ENCODE results near the gene PSEN1.
A peak's percentile ranks its signal among the peaks of the same experiment; 100 is the strongest.

Gene PSEN1

DNA sequence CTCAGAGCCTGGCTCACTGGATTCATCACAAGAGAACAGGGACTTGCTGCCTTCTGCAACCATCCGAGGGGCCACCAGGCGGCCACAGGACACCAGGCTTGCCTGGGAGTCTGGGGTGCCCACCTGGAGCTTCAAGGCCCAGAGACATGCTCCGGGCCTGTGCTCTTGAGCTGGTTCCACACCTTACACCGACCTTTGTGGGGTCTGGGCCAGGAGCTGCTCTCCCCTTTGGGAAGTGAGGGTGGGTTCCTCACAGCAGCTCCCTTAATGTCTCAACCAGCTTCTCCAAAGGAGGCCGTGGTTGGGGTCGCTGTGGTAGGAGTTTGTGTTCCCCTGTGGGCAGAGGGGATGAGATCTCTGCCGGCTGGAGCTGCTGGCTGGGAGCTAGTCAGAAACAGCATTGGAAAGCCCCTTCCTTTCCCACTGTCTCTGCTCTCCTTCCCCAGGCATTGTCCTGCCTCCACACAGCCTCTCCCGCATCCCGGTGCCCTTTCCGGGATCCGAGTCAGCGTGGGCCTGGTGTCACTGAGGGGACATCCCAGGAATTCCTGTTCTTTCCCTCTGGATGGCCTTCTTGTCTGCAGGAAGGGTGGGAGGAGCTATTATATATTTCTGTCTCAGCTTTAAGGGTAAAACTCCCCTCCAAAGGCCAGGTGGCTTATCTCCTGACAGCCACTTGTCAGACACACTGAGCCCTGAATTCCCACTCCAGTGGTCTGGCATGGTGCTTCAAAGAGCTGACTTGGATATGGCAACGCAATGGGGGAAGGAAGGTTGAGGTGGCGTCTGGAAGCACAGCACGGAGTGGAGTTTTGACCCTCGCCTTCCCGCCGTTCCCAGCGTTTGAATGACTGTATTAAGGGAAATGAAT lies 95.9 kb downstream of the PSEN1 start:
- TF ChIP-seq JUND (IDR thresholded peaks at IDR 0.05; ENCODE audit: low read depth): no peak
- in situ Hi-C loops (cut with HindIII; ENCODE audit: low pct_unique_long_range_greater_than_20kb, low sequenced_read_pairs): no loop called here
- peak in 1 of 2 experiments; percentile 59 for DNase-seq (ENCODE audit: low read depth in 1 of 2, low spot score in 1 of 2)

DNA sequence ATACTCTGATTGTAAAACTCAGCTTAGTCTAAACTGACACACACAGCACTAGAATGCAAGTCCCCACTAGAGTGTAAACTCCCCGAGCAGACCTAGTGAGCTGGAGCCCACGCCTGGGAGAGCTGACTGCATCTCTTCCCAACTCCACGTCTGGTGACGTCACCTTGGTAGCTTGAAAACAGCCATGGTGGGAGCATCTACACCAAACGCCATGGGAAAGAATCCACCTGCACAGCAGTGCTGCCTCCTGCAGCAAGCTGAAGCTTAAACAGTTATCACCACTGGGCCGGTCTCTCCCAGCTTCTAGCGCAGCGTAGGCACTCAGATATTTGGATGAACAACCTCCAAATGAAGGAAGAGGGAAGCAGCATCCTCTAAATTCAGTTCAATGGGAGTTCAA lies 96.7 kb downstream of the PSEN1 start:
- no peak for DNase-seq (ENCODE audit: low read depth in 1 of 2, low spot score in 1 of 2)
- TF ChIP-seq JUND (IDR thresholded peaks at IDR 0.05; ENCODE audit: low read depth): no peak
- in situ Hi-C loops (cut with HindIII; ENCODE audit: low pct_unique_long_range_greater_than_20kb, low sequenced_read_pairs): no loop called here

DNA sequence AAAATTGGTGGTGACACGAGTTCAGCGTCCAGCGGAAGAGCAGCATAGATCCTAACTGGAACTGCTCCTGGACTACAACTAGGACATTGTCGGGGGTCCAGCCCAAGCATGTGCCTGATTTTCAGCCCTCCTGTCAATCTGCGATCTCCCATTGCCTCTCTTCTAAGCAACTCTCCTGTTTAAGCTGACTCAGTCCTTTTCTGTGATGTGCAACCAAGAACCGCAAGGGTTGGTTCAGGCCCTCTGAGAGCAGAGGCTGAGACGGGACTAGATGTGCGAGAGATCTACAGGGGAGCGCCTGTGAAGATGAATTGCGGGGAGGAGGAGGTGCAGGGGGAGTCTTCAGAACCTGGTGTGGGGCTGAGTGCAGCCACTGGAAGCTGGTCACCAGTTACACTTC lies 97.3 kb downstream of the PSEN1 start:
- in situ Hi-C loops (cut with HindIII; ENCODE audit: low pct_unique_long_range_greater_than_20kb, low sequenced_read_pairs): no loop called here
- no peak for DNase-seq (ENCODE audit: low read depth in 1 of 2, low spot score in 1 of 2)
- no peak for TF ChIP-seq JUND (IDR thresholded peaks at IDR 0.05; ENCODE audit: low read depth)

DNA sequence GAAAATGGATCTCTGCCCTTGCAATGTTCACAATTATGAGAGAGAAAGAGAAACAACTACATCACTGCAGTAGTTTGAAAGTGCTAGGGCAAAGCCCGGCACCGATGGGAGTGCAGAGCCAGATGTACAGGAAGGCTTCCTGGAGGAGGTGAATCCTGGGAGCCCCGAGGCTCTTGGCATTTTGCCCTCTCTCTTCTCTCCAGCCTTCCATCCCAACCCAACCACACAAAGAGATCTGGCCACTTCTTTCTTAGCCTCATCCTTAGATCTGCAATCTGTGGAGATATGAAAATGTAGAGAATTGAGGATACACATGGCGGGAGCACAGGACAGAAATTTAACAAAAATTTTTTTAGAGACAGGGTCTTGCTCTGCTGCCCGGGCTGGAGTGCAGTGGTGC lies 97.7 kb downstream of the PSEN1 start:
- TF ChIP-seq JUND (IDR thresholded peaks at IDR 0.05; ENCODE audit: low read depth): no peak
- no peak for DNase-seq (ENCODE audit: low read depth in 1 of 2, low spot score in 1 of 2)
- in situ Hi-C loops (cut with HindIII; ENCODE audit: low pct_unique_long_range_greater_than_20kb, low sequenced_read_pairs): no loop called here

DNA sequence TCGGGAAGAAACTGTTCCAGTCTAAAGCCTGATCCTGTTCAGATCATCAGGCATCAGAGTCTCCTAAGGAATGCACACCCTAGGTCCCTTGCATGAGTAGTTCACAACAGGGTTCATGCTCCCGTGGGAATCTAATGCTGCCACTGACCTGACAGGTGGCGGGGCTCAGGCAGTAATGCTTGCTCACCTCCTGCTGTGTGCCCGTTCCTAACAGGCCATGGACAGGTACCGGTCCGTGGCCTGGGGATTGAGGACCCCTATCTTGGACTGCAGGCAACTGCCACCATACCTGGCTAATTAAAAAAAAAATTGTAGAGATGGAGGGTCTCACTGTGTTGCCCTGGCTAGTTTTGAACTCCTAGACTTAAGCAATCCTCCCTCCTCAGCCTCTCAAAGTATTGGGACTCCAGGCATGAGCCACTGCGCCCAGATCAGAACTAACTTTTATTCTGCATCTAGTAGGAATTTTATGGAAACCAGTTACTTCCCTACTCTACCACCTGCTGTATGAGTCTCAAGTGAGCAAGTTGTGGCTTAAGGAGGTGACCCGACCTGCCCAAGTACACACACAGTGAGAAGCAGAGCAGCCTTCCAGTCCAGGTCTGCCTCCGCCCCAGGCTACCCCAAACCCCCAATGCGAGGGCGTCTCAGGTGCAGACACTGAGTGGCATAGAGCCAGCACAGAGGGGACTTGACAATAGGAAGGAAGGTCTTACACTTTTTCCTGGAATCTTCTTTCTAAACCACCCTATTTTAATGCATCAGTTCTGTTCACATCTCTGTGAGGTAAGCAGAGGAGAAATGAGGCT lies 98.5 kb downstream of the PSEN1 start:
- no peak for DNase-seq (ENCODE audit: low read depth in 1 of 2, low spot score in 1 of 2)
- TF ChIP-seq JUND (IDR thresholded peaks at IDR 0.05; ENCODE audit: low read depth): no peak
- in situ Hi-C loops (cut with HindIII; ENCODE audit: low pct_unique_long_range_greater_than_20kb, low sequenced_read_pairs): no loop called here

DNA sequence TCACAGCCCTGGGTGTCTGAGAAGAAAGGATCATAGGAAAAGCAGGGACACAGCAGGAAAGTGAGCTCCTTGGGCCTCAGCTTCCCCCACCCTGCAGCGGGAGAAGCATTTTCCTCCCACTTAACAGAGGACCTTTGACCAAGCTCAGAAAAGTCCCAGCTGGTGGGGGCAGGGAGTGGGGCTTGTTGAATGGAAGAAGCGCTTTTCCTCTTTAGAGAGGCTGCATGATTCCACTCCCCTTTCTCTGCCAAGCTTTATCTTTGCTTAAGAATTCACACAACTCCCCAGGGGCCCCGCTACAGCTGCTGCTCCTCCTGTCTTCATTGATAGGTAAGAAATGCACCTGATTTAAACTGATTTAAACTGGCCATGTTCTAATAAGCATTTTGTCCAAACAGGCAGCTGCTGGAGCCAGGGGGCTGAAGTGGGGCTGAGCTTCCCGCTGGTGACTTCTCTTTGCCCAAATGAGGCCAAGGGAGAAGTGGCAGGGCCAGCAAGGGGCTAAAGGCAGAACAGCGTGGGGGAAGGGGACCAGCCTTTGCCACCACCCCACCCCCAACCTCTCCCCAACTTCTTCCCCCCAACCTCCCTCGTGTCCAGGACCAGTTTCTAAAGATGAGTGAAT lies 99.3 kb downstream of the PSEN1 start:
- in situ Hi-C loops (cut with HindIII; ENCODE audit: low pct_unique_long_range_greater_than_20kb, low sequenced_read_pairs): no loop called here
- DNase-seq (ENCODE audit: low read depth in 1 of 2, low spot score in 1 of 2): no peak
- TF ChIP-seq JUND (IDR thresholded peaks at IDR 0.05; ENCODE audit: low read depth): no peak

DNA sequence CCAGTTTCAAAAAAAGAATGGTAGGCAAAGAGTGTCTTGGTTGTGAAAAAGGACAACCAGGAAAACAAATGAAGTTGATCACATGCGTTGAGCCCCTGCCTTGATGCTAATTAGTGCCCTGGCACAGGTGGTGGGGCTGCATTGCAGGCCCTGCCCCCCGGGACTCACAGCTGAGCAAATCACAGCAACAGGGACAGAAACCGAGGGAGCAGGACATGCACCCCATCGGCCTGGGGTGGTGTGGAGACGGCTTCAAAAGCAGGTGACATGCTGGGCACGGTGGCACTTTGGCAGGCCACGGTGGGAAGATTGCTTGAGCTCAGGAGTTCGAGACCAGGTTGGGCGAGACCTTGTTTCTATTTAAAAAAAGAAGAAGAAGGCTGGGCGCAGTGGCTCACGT lies 99.8 kb downstream of the PSEN1 start:
- in situ Hi-C loops (cut with HindIII; ENCODE audit: low pct_unique_long_range_greater_than_20kb, low sequenced_read_pairs): no loop called here
- no peak for DNase-seq (ENCODE audit: low read depth in 1 of 2, low spot score in 1 of 2)
- TF ChIP-seq JUND (IDR thresholded peaks at IDR 0.05; ENCODE audit: low read depth): no peak

DNA sequence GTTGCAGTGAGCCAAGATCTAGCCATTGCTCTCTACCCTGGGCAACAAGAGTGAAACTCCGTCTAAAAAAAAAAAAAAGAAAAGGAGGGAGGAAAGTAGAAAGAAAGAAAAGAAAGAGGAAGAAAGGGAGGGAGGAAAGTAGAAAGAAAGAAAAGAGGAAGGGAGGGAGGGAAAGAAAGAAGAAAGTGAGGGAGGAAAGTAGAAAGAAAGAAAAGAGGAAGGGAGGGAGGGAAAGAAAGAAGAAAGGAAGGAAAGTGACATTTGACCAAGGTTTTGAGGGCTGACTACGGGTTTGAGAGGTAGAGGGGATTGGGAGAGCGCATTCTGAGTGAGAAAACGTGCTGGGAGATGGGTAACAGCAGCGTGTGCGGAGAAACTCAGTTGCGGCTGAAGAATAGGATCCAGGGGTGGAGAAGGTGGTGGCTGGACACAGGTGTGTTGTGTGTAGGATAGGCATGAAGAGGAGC lies 100.5 kb downstream of the PSEN1 start:
- DNase-seq (ENCODE audit: low read depth in 1 of 2, low spot score in 1 of 2): no peak
- in situ Hi-C loops (cut with HindIII; ENCODE audit: low pct_unique_long_range_greater_than_20kb, low sequenced_read_pairs): no loop called here
- no peak for TF ChIP-seq JUND (IDR thresholded peaks at IDR 0.05; ENCODE audit: low read depth)

DNA sequence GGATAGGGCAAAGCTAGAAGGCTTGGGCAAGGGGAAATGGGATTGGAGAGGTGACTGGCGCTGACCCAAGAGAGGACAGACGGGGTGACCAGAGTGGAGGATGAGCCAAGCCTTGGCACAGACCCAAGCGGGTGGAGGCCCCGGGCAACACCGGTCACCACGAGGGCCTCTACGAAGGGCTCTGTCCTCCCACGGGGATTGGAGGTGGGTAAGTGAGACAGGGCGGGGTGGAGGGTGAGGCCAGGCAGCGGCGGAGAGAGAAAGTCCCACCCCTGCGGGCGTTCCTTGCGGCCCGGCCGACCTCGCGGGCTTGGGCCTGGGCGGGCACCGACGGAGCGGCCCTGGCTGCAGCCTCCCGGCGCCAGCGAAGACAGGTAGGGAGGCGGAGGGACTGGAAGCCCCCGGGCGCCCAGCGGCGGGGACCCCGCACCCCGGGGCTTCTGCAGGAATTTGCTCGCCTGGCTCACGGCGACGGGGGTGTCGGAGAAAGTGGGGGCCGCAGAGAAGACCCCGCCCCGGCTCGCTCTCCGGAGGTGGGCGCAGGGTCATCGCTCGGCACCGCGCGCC lies 101.0 kb downstream of the PSEN1 start, which contains the start of gene PAPLN:
Gene PAPLN, plus strand, starts transcription at position 288 of the 567 bp plus-strand sequence. CDS start 2,273 bp downstream, outside the sequence.
- DNase-seq (ENCODE audit: low read depth in 1 of 2, low spot score in 1 of 2): no peak
- in situ Hi-C loops (cut with HindIII; ENCODE audit: low pct_unique_long_range_greater_than_20kb, low sequenced_read_pairs): no loop called here
- TF ChIP-seq JUND (IDR thresholded peaks at IDR 0.05; ENCODE audit: low read depth): no peak

DNA sequence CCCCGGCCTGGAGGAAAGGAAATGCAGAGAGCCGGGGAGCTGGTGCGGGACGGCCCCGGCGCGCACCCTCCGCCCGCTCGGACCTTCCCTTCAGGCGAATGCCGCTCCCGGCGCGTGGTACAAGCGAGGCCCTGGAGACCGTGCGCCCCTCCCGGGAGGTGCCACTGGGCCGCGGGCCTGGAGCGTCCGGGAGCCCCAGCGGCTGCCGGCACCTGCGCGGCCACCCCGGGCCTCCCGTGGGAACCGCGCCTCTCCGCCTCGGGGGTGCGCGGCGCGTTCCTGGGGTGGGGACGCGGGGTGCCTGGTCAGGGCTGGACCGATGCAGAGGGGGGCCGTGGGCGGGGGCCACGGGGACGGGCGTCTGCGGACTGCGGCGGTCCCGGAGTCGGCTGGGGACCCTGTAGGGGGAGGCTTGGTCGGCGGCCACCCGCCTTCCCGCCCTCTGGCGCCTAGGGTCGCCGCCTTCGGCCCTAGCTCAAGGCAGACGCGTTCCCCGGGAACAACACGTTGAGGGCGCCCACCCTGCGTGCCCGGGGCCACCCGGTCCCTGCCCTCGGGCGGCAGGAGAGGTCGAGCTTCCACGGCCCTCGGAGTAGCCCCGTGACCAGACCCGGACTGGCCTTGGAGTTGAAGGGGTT lies 101.6 kb downstream of the PSEN1 start:
- in situ Hi-C loops (cut with HindIII; ENCODE audit: low pct_unique_long_range_greater_than_20kb, low sequenced_read_pairs): no loop called here
- peak in 1 of 2 experiments; percentile 66 for DNase-seq (ENCODE audit: low read depth in 1 of 2, low spot score in 1 of 2)
- TF ChIP-seq JUND (IDR thresholded peaks at IDR 0.05; ENCODE audit: low read depth): no peak

DNA sequence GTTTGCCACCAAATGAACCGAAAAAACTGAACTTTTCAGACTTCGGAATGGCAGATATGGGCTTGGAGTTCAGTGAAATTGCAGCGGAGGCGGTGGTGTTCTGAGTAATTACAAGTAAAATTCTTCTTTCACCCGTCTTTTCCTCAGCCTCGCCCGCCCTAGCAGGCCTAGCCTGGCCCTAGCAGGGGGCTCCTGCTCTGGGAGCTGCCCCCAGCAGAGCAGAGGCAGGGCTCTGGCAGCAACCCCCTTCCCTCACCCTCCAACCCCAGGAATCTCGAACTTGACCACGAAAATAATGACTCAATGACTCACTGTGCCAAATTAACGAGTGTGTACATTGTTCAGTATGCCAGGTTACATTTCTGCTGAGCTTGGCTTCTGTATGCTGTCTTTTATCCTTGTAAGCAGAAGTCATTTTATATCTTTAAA lies 102.1 kb downstream of the PSEN1 start:
- in situ Hi-C loops (cut with HindIII; ENCODE audit: low pct_unique_long_range_greater_than_20kb, low sequenced_read_pairs): no loop called here
- peak; percentile 70 to 87 for DNase-seq (ENCODE audit: low read depth in 1 of 2, low spot score in 1 of 2)
- TF ChIP-seq JUND (IDR thresholded peaks at IDR 0.05; ENCODE audit: low read depth): no peak

DNA sequence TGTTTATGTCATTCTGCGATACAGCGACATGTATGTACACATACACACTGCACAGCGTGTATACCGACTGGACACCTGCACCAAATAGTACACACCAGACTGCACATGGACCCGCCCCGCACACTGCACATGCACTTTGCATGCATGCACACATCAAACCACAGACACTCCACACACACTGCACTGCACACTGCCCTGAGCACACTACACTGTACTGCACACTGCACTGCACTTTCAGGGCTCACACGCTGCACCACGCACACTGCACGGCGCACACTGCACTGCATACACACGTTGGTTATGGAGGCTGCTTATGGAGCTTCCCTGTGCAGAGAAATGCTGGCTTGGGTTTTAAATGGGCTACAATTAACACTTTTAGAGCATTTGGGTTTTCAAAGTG lies 102.6 kb downstream of the PSEN1 start:
- DNase-seq (ENCODE audit: low read depth in 1 of 2, low spot score in 1 of 2): no peak
- in situ Hi-C loops (cut with HindIII; ENCODE audit: low pct_unique_long_range_greater_than_20kb, low sequenced_read_pairs): no loop called here
- TF ChIP-seq JUND (IDR thresholded peaks at IDR 0.05; ENCODE audit: low read depth): no peak

All from T47D (cell line).